ENCODE measurements around the gene NHLRC1.

- no peak for TF ChIP-seq EP300 (IDR thresholded peaks at IDR 0.05)
- TF ChIP-seq POLR2A (IDR thresholded peaks at IDR 0.05), result no peak
- no peak for TF ChIP-seq CTCF (IDR thresholded peaks at IDR 0.05)
Observed at GRCh38 chr6:18126121-18126520, 3.6 kb upstream of the NHLRC1 start.

All from suprapubic skin (tissue), 3 donors.